Fibroblast of skin of abdomen (primary cell): ENCODE data around the gene LRRC56. TPM values are rescaled to one million over a fixed set of nuclear protein-coding genes. Genes with fewer than 3 reads are reported as not detected.

Experiments used
- DNase-seq: peaks from one replicate; pipeline ENCODE4 v3.0.0-alpha.2; 2013
- polyA plus RNA-seq, 2 experiments: library from polyadenylated mRNA; unstranded; fragments of 120-200 nt; gene quantifications; one replicate each; pipeline ENCODE4 v1.2.1, GENCODE V29; 2013; ENCODE audit not compliant: insufficient read length in 2 of 2

Gene LRRC56, protein sequence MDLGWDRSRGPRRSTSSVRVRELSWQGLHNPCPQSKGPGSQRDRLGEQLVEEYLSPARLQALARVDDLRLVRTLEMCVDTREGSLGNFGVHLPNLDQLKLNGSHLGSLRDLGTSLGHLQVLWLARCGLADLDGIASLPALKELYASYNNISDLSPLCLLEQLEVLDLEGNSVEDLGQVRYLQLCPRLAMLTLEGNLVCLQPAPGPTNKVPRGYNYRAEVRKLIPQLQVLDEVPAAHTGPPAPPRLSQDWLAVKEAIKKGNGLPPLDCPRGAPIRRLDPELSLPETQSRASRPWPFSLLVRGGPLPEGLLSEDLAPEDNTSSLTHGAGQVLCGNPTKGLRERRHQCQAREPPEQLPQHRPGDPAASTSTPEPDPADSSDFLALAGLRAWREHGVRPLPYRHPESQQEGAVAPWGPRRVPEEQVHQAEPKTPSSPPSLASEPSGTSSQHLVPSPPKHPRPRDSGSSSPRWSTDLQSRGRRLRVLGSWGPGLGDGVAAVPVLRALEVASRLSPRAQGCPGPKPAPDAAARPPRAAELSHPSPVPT
- polyA plus RNA-seq (2013, experiment 1 of 2; ENCODE audit: insufficient read length): 1.1 TPM
- 1.1 TPM for polyA plus RNA-seq (2013, experiment 2 of 2; ENCODE audit: insufficient read length)

DNA sequence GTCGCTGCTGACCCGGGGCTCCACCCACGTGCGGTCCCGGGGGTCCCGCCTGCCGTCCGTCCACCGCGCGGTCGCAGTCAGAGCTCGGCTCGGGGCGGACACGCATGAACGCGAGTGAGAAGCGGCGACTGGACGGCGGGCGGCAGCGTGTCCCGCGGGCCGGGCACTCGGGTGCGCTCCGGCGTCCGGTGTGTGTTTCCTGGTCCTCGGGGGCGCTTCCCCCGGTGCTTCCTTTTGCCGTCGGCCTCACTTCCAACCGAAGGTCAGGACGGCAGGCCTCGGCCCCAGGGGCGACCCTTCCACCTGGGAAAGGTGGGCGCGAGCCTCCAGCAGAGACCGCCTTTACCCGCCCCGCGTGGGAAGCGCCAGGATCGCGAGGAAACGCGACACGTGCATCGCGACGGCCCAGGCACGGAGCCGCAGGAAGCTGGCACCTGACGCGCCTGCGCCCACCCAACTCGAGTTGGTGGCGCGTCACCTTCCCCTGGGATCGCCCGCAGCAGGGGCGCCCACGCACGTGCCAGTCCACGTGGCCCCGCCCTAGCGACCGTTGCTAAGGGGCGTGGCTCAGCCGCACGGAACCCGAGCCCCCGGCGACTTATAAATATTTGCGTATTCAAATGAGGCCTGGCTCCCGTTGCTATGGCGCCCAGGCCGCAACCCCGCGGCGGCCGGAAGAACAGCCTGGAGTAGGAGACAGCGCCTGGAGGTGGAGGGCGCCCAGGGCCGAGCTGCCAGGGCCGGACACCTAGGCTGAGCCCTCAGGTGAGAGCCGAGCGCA lies at the start of gene LRRC56:
Gene LRRC56 (plus strand): TSS at position 687 of the 781 bp plus-strand sequence. CDS start 3,158 bp downstream, outside the sequence.
- DNase-seq: peak; percentile 74

DNA sequence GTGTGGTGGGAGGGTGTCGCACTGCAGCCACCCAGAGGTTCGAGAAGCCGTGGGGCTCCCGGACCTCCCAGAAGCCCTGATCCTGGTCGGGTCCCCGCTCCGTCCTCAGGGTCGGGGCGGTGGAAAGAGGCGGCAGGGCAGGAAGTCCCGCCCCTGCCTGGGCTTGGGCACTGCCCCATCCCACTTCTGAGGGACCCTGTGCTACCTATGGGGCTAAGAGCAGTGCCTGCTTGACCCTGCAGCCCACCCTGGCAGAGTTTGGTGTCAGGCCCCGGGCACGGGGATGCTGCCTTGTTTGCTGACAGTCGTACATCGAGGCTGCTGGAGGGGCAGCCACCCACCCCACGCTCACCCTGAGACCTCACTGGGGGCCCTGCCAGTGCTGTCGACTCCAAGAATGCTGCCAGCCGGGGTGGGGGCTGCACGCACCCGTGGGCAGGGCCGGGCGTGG lies 49.7 kb upstream of the LRRC56 start:
- DNase-seq: no peak

DNA sequence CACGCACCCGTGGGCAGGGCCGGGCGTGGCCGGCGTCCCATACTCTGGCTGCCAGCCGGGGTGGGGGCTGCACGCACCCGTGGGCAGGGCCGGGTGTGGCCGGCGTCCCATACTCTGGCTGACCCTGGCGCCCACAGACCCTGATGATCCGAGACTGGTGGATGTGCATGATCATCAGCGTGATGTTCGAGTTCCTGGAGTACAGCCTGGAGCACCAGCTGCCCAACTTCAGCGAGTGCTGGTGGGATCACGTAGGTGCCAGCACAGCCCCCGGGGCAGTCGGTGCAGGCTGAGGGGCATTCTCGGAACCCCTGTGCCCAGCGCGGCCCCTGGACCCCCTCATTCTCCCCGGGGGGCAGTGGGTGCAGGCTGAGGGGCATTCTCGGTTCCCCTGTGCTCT lies 49.3 kb upstream of the LRRC56 start:
- DNase-seq: no peak

DNA sequence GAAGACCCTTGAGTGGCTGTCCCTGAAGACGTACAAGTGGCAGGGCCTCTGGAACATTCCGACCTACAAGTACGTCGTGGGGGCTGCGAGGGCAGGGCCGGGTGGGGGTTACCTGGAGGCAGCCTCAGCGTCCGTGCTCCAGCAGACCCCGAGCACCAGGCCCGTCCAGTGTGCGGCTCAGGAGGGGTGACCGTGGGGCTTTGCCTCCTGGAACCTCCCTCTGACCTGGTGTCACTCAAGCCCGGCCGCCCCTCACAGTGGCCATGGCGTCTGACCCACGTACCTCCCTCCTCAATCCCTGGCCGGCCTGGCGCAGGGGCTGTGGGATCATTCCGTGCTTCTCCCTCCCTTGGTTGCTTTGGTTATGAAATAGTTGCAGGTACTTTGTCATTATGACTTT lies 48.7 kb upstream of the LRRC56 start:
- DNase-seq: no peak

DNA sequence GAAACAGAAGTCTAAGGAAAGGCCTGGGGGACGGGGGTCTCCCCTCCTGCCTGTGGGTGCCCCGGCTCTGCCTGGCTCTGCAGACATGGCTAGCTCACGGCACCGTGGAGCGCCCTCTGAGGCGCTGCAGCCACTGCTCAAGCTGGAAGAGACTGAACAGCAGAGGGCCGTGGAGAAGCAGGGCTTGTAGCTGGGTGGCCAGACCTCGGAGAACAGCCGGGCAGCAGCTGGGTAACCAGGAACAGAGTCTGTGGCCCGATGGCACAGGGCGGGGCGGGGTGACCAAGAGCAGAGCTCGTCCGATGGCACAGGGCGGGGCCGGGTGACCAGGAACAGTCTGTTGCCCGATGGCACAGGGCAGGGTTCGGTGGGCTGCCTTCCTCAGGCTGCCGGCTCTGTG lies 48.3 kb upstream of the LRRC56 start:
- no peak for DNase-seq

DNA sequence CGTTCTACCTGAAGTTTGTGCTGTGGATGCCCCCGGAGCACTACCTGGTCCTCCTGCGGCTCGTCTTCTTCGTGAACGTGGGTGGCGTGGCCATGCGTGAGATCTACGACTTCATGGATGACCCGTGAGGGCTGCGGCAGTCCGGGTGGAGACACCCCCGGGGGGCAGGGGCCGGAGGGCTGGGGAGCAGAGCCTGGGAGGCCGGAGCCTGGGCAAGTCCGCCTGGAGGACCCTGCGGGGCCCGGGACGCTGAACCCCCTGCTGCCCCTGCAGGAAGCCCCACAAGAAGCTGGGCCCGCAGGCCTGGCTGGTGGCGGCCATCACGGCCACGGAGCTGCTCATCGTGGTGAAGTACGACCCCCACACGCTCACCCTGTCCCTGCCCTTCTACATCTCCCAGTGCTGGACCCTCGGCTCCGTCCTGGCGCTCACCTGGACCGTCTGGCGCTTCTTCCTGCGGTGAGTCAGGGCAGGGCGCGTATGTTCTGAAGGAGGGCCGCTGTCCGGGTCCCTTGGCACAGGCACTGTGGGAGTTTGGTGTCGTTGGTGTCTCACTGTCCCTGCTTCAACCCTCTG lies 47.6 kb upstream of the LRRC56 start:
- DNase-seq: no peak

DNA sequence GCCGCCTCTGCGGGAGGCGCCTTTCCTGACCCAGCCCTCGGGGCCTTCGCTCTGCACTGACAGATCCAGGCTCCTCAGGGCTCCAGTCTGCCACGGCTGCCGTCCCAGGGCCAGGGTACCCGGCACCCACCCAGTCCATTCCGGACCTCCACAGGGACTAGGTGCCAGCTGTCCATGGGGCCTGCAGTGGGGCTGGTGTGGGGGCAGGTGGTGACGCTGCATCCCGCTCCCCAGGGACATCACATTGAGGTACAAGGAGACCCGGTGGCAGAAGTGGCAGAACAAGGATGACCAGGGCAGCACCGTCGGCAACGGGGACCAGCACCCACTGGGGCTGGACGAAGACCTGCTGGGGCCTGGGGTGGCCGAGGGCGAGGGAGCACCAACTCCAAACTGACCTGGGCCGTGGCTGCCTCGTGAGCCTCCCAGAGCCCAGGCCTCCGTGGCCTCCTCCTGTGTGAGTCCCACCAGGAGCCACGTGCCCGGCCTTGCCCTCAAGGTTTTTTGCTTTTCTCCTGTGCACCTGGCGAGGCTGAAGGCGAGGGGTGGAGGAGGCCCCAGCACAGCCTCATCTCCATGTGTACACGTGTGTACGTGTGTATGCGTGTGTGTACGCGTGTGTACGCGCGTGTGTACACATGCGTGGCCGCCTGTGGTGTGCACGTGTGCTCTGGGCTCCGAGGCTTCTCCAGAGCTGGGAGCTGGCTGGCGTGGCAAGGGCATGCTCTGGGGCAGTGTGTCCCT lies 47.0 kb upstream of the LRRC56 start:
- no peak for DNase-seq

DNA sequence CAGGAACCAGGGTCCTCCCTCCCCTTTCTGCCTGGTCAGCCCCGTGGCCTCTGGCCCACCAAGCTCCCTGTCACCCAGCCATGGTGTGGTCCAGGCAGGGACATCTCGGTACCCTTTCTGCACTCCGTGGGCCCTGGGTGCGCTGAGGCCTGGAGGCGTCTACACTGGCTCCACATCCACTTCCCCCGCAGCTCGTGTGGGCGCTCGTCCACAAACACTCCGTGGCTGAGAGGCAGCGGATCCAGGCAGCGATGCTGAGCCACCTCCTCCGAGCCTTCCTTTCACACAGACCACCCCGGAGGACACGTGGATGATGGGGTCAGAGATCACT lies 46.4 kb upstream of the LRRC56 start:
- DNase-seq: no peak

DNA sequence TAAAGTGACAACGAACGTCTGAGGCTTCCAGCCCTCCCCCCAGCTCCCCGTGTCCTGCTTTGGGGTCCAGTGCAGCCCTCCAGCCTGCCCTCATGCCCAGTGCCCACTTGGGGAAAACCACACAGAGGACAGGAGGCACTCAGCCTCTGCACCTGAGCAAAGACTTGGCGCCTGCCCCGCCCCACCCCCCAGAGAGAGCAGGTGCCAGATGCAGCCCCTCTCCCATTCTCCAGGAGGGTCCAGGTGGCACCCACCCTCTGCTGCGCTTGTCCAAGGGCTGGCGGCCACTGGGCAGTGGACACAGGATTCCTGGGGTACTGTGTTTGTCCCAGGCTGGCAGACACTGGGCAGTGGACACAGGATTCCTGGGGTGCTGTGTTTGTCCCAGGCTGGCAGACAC lies 46.0 kb upstream of the LRRC56 start:
- no peak for DNase-seq

DNA sequence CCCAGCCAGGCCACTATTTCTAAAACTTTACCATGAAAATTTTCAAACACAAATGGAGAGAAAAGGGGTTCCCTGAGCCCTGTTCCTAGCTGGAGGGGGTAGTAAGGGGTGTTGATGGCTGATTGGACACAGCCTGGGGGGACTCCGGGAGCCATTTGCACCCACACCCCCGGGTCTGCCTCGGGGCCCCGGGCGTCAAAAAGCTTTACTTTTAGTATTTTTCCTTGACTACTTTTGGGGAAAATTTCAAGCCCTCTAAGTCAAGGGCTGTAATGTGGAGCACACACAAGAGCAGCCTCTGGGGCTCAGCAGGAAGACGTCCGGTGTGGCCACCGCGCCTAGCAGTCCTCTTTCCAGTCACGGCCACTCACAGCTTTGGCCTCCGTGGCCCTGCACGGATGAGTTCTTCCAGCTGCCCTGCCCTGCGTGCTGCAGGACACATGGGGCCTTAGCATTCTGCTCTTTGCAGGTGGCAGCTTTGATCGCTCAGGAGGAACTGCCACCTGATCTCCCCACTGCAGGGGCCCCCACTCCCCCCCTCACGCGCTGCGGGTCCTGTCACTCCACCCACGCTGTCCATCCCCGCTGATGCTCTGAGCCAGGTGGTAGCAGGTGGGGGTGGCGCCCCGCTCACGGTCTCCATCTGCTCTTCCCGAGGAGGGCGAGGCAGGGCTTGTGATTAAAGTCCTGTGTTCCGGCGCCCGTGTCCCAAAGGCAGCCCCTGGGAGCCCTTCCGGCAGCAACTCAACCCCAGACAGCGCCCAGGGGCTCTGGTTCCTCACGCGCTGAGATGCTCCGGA lies 44.7 kb upstream of the LRRC56 start:
- no peak for DNase-seq

DNA sequence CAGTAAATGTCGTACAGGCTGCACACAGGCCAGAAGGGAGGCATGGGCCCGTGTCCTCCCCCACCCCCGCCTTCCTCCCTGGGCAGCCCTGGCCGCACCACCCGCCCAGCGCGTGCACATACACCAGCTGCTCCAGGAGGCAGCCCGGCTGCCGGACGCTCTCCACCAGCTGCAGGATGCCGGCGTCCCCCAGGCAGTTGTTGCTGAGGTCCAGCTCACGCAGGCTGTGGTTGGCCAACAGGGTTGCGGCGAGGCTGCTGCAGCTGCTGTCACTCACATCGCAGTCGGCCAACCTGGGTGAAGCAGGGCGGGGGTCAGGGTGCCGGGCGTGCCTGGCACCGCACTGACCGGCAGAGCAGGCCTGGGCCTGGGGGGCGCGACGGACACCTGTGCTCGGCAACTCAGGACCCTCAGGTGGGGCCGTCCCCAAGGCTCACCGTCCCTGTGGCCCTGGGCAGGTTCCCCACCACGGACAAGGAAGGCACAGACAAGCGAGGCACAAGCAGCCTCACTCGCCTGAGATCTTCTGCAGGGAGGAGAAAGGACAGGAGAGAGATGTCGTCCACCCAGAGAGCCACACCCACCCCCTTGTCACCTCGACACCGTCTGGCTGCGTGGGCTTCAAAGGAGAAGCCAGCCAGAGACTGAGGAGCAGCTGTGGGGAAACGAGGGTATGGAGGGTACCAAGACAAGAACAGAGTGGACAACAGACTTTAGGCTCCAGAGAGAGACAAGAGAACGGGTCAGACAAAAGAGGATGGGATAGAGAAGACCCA lies 42.4 kb upstream of the LRRC56 start:
- DNase-seq: no peak

DNA sequence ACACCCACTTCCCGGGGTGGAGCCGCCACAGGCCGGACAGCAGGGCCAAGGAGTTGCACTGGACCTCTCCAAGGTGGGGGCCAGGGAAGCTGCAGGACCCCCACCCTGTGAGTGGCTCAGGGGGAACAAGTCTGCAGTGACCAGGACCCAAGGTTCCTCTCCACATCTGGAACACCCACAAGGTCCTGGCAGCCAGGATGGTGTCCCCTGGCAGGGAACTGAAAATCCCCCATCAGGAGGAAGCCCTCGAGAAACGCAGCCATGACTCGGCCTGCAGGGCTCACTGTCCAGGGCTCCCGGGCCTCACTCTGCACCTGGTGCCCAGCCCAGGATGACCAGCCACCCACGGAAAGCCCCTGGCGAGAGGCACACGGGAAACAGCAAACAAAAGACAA lies 41.8 kb upstream of the LRRC56 start:
- DNase-seq: no peak

DNA sequence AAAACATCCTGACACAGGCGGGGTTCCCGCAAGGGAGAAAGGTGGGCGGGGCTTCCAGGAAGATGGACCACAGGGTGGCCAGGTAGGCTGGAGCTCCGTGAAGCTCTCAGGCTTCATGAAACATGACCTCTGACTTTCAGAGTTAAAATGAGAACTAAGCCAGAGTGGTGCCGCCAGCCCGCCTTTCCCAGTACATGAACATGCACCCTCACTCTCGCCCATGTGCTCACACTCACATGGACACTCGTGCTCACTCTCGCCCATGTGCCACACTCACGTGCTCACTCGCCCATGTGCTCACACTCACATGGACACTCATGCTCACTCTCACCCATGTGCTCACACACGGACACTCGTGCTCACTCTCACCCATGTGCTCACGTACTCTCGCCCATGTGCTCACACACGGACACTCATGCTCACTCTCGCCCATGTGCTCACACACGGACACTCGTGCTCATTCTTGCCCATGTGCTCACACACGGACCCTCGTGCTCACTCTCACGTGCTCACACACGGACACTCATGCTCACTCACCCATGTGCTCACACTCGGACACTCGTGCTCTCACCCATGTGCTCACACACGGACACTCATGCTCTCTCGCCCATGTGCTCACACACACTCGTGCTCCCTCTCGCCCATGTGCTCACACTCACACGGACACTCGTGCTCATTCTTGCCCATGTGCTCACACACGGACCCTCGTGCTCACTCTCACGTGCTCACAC lies 40.3 kb upstream of the LRRC56 start:
- no peak for DNase-seq

DNA sequence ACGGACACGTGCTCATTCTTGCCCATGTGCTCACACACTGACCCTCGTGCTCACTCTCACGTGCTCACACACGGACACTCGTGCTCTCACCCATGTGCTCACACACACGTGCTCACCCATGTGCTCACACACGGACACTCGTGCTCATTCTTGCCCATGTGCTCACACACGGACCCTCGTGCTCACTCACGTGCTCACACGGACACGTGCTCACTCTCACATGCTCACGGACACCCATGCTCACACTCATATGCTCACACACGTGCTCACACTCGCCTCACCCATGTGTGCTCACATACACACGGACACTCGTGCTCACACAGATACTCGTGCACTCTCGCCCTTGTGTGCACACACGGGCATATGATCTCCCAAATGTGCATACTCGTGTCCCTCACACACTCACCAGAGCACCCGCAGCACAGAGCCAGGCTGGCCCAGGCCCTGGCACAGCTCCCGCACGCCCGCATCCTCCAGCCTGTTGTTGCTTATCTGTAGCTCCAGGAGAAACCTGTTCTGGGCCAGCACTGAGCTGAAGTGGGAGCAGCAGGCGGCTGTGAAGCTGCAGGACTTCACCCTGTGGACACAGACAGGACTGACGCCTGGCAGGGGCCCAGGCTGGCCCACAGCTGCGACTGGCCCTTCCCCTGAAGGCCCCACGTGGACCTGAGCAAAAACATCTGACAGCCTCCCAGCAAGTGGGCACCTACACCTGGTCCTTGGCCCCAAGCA lies 39.6 kb upstream of the LRRC56 start:
- no peak for DNase-seq

DNA sequence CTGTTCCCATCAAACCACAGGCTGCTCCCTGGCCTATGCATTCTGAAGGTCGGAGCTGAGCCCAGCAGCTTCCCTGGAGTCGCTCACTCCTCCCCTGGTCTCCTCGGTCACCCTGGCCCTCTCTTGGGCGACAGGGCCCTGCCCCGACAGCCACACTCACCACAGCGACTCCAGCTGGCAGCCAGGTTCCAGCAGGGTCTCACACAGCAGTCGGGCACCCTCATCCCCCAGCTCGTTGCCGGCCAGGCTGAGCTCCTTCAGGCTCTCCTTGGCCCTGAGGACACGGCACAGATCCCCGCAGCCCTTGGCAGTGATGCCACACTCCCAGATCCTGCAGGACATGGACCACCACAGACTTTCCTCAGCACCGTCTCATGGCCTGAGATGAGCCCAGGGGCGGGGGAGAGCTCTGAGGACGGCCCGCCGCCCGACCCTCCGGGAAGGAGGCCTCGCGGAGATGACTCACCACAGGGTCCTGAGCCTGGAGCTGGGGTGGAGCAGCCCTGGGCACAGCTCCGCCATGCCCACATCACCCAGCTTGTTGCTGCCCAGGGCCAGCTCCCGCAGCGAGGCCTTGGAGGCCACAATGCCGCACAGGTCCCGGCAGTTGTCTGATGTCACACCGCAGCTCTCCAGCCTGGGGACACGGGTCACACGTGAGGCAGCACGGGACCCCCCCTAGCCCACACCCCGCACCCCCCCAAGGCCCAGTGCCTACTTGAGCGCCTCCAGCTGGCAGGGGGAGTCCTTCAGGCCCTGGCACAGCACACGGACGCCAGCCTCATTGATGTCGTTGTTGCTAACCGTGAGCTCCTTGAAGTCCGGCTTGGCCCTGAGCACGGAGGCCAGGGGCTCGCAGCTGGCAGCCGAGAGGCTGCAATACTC lies 38.8 kb upstream of the LRRC56 start:
- DNase-seq: no peak

DNA sequence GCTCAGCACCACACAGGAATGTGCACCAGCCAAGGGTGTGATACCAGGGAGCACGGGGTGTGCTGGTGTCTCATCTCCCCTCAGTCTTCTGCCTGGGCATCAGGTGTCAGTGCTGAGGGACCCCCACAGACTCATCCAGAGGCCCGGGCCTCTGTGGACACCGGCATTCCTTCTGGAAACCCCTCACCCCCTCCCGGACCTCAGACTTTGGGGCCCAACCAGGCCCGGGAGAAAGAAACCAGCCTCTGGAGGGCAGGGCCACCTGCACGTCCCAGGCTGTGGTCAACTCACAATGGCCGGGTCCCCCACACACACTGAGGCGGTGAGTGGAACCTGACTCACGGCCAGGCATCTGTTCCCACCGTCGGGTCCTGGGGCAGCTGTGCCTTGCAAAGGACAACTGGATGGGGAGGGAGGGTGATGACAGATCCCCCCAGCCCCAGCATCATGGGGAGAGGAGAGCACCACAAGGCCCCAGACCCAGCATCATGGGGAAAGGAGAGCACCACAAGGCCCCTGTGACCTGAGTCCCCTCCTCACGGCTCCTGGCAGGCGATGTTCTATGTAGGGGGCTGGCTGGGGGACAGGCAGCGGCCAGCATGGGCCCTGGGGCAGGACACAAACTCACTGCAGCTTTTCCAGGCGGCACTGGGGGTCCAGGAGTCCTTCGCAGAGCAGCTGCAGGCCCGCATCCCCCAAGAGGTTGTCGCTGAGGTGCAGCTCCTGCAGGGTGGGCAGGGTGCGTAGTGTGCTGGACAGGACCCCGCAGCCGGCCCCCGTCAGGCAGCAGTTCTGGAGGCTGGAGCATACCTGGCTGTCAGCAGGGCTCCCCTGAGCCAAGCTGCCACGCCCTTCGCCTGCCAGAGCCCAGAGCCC lies 37.9 kb upstream of the LRRC56 start:
- DNase-seq: no peak

DNA sequence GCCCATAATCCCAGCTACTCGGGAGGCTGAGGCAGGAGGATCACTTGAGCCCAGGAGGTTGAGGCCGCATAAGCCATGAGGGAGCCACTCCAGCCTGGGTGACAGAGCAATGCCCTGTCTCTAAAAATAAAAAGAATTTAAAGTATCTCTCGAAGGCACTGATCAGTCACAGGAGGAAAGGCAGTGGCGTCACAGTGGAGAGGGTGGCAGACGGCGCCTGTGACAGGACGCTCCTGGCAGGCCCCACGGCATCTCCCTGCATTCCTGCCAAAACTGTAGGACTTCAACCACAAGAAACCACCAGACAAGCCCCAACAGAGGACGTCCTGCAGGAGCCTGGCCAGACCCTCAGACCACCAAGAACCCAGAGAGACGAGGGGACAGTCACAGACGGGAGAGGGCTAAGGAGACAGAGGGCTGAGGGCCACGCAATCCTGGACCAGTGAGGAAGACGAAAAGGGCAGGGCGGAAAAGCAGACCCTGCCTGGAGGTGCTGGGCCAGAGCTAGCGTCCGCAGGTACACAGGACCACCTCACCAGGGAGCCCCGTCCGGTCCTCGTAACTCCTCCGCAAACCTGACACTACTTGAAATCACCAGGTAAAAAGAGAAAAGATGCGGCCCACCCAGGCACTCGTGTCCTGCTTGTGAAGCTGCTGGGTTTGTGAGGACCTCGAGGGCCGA lies 36.2 kb upstream of the LRRC56 start:
- DNase-seq: no peak
